Common myeloid progenitor, CD34-positive (primary cell): ENCODE results near the gene GNAZ.

Experiments used
- CTCF ChIA-PET: fragments of 350-600 bp; sonication (Branson Sonifier 250); formaldehyde crosslinking; loops from one replicate; lab custom pipeline; 2021; ENCODE audit warnings: antibody characterized with exemption; lab: Charles Lee
- POLR2A ChIA-PET: fragments of 350-600 bp; sonication (Branson Sonifier 250); formaldehyde crosslinking; loops from one replicate; lab custom pipeline; 2021; ENCODE audit warnings: antibody characterized with exemption; lab: Charles Lee
- DNase-seq, 3 donors: peaks; one replicate each; pipeline versions ENCODE4 v3.0.0 to v3.0.0-alpha.2; 2013
- H3K27ac ChIP-seq, 2 experiments: 1 replicate in 1 of 2; 2 replicates in 1 of 2; pipeline ENCODE4 v1.7.0; 2013; ENCODE audit warnings: inconsistent platforms in 2 of 2, low read length in 2 of 2, mild to moderate bottlenecking in 2 of 2, low read depth in 1 of 2, moderate library complexity in 1 of 2; ENCODE audit not compliant: severe bottlenecking in 2 of 2, insufficient read depth in 1 of 2, poor library complexity in 1 of 2
- H3K27me3 ChIP-seq, 5 experiments: replicated peaks in 2 of 5; 1 replicate in 3 of 5; 2 replicates in 2 of 5; pipeline versions ENCODE4 v1.6.1 to v1.7.0; 2013; ENCODE audit warnings: low read length in 4 of 5, mild to moderate bottlenecking in 2 of 5, moderate library complexity in 2 of 5, inconsistent platforms in 1 of 5; ENCODE audit not compliant: insufficient read depth in 5 of 5, control insufficient read depth in 4 of 5
- H3K36me3 ChIP-seq, 4 experiments: 1 replicate in 2 of 4; 2 replicates in 2 of 4; pipeline versions ENCODE4 v1.6.1 to v1.7.0; 2013; ENCODE audit warnings: low read length in 3 of 4, control low read depth in 1 of 4, mild to moderate bottlenecking in 1 of 4; ENCODE audit not compliant: control insufficient read depth in 4 of 4, insufficient read depth in 4 of 4
- H3K4me1 ChIP-seq, 4 experiments: 1 replicate in 3 of 4; 2 replicates in 1 of 4; pipeline versions ENCODE4 v1.6.1 to v1.7.1; 2013; ENCODE audit warnings: low read length in 3 of 4, mild to moderate bottlenecking in 3 of 4, control low read depth in 1 of 4, inconsistent platforms in 1 of 4, moderate library complexity in 1 of 4; ENCODE audit not compliant: control insufficient read depth in 4 of 4, insufficient read depth in 4 of 4; ENCODE audit errors: control extremely low read depth in 1 of 4
- H3K4me3 ChIP-seq, 7 experiments: 1 replicate in 4 of 7; 2 replicates in 3 of 7; pipeline versions ENCODE4 v1.5.1 to v1.7.0; 2013; ENCODE audit warnings: mild to moderate bottlenecking in 7 of 7, low read length in 6 of 7, moderate library complexity in 6 of 7, inconsistent platforms in 2 of 7, low read depth in 2 of 7, control low read depth in 1 of 7; ENCODE audit not compliant: insufficient read depth in 4 of 7, control insufficient read depth in 1 of 7; ENCODE audit errors: extremely low read depth in 1 of 7
- H3K9me3 ChIP-seq, 5 experiments: 1 replicate in 4 of 5; 2 replicates in 1 of 5; pipeline versions ENCODE4 v1.6.1 to v1.7.1; 2013; ENCODE audit warnings: low read length in 4 of 5, mild to moderate bottlenecking in 2 of 5, inconsistent platforms in 1 of 5, low read depth in 1 of 5, moderate library complexity in 1 of 5; ENCODE audit not compliant: control insufficient read depth in 4 of 5, insufficient read depth in 2 of 5; ENCODE audit errors: control extremely low read depth in 1 of 5
- whole genome bisulfite sequencing: methylation state at CpG from one replicate; pipeline ENCODE4 v1.1.5; 2013; ENCODE audit not compliant: insufficient coverage; 5-methylcytosine and 5-hydroxymethylcytosine counted together

GNAZ gene

DNA sequence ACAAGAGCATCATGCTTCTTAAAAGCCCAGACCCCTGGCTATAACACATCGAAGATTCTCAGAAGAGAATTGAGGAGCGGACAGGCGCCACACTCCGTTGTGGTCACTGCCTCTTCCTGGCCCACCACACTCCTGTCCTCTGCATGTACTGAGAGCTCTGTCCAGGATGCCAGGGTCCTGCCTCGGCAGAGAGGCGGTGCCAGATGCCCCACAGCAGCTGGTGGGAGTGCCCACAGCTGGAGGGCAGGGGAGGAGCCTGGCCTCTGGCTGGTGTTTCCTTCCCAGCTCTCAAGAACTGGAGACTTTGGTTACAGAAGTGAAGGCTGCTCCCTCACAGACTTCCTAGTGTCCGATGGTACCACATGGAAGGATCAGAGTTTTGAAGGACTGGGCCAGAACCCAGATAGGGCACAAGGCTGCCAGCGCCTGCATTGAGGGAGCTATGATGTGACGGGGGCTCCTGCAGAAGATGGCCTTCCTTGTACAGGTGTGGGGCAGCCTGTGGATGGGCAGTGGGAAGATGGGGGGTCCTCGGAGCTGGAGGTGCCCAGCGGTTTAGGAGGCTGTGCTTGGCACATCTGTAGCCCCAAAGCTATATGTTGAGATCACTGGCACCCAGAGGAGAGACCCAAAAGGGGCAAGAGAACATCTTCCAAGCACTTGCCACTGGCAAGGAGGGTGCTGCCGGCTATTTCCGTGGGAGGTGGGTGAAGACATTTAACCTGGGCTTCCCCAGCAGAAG, 52.1 kb downstream of the GNAZ start:
- Histone ChIP-seq H3K4me1 (peaks cover 0 to 6% (median 4%) of the 10 kb centered on the region in 4 experiments), H3K27ac (no peak overlapping the region), H3K36me3 (no peaks in the 10 kb centered on the region), H3K4me3 (no peak overlapping the region), H3K27me3 (no peaks in the 10 kb centered on the region), H3K9me3 (no peaks in the 10 kb centered on the region)
- POLR2A ChIA-PET: interaction anchor here (0.6 to 1.0 kb wide), 2 partner anchors 180 to 420 kb away, joined by 3 read pairs; no protein-coding TSS in a partner anchor
- CTCF ChIA-PET: interaction anchor here (0.6 to 22.0 kb wide), 8 partner anchors 9 to 402 kb away, joined by 3 to 470 read pairs (median 3); no protein-coding TSS in a partner anchor
- WGBS: 84% methylated on average over 10 of the region's 13 CpGs
- peak in 2 of 3 donors; percentile 5 to 20 for DNase-seq

DNA sequence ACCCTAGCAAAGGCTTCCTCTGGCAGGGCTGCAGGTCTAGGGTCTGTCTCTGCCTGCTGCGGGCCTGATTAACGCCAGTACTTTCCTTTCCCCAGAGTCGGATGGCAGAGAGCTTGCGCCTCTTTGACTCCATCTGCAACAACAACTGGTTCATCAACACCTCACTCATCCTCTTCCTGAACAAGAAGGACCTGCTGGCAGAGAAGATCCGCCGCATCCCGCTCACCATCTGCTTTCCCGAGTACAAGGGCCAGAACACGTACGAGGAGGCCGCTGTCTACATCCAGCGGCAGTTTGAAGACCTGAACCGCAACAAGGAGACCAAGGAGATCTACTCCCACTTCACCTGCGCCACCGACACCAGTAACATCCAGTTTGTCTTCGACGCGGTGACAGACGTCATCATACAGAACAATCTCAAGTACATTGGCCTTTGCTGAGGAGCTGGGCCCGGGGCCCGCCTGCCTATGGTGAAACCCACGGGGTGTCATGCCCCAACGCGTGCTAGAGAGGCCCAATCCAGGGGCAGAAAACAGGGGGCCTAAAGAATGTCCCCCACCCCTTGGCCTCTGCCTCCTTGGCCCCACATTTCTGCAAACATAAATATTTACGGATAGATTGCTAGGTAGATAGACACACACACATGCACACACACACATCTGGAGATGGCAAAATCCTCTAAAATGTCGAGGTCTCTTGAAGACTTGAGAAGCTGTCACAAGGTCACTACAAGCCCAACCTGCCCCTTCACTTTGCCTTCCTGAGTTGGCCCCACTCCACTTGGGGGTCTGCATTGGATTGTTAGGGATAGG, 52.9 kb downstream of the GNAZ start:
- ChIA-PET POLR2A (interaction anchor here (0.6 kb wide), 1 partner anchor 179 kb away, joined by 3 read pairs; no protein-coding TSS in a partner anchor), CTCF (interaction anchor here (1.4 to 22.0 kb wide), 3 partner anchors 15 to 403 kb away, joined by 3 to 470 read pairs (median 3); no protein-coding TSS in a partner anchor)
- 96% methylated on average over 21 of the region's 26 CpGs for WGBS

DNA sequence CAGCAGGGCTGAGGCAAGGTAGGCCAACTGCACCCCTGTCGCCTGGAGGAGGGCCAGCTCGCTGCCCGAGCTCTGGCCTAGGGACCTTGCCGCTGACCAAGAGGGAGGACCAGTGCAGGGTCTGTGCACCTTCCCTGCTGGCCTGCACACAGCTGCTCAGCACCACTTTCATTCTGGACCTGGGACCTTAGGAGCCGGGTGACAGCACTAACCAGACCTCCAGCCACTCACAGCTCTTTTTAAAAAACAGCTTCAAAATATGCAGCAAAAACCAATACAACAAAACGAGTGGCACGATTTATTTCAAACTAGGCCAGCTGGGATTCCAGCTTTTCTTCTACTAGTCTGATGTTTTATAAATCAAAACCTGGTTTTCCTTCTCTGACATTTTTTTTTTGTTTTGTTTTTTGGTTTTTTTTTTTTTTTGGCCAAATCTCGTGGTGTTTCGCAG, 53.5 kb downstream of the GNAZ start:
- ChIA-PET POLR2A (no interaction called here), CTCF (interaction anchor here (1.7 to 22.0 kb wide), 2 partner anchors 166 to 403 kb away, joined by 3 to 470 read pairs; no protein-coding TSS in a partner anchor)
- DNase-seq: no peak
- H3K4me3 ChIP-seq: no peak overlapping the region
- no peak overlapping the region for H3K27ac ChIP-seq
- WGBS: 83% methylated on average over 6 of the region's 9 CpGs
- peaks cover 0 to 9% (median 4%) of the 10 kb centered on the region in 4 experiments for H3K4me1 ChIP-seq
- H3K36me3 ChIP-seq: no peaks in the 10 kb centered on the region
- H3K27me3 ChIP-seq: no peaks in the 10 kb centered on the region
- no peaks in the 10 kb centered on the region for H3K9me3 ChIP-seq

More for the DNA sequence above, 52.9 kb downstream of the GNAZ start:
- Histone ChIP-seq H3K27ac (no peak overlapping the region), H3K27me3 (no peaks in the 10 kb centered on the region), H3K36me3 (no peaks in the 10 kb centered on the region), H3K4me1 (peaks cover 0 to 8% (median 4%) of the 10 kb centered on the region in 4 experiments), H3K4me3 (no peak overlapping the region), H3K9me3 (no peaks in the 10 kb centered on the region)
- DNase-seq: no peak

DNA sequence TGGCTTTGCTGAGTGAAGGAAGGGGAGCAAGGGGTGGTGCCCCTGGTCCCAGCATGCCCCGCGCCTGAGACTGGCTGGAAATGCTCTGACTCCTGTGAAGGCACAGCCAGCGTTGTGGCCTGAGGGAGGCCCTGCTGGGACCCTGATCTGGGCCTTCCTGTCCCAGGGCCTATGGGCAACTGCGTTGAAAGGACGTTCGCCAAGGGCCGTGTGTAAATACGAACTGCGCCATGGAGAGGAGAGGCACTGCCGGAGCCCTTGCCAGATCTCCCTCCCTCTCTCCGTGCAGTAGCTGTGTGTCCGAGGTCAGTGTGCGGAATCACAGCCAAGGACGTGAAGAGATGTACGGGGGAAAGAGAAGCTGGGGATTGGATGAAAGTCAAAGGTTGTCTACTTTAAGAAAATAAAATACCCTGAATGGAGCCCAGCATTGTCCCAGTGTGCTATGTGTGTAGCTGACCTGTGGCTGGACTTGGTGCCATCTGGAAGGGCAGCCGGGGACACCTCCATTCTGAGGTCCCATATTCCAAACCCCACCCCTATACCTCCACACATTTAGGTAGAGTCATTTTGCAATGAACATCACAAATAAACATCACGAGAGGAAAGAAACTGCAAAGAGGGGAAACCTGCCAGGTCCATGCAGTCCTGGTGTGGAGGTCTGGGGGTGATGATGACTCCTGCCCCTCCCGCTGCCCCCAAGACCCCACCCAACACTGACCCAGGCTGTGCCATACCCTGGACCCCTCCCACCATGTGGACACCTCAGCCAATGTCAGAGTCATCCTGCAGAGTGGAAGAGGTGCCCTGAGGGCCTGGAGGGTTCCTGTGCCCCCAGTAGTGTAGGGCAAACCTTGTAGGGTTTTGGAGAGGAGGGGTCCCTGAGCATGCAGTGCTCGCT, 54.5 kb downstream of the GNAZ start:
- 90% methylated on average over 12 of the region's 19 CpGs for WGBS
- Histone ChIP-seq H3K36me3 (no peaks in the 10 kb centered on the region), H3K9me3 (no peaks in the 10 kb centered on the region), H3K4me1 (peaks cover 0 to 4% (median 0%) of the 10 kb centered on the region in 4 experiments), H3K27me3 (no peaks in the 10 kb centered on the region), H3K27ac (no peak overlapping the region), H3K4me3 (no peak overlapping the region)
- ChIA-PET POLR2A (no interaction called here), CTCF (interaction anchor here (22.0 kb wide), 1 partner anchor 167 kb away, joined by 470 read pairs; no protein-coding TSS in a partner anchor)
- DNase-seq: no peak

DNA sequence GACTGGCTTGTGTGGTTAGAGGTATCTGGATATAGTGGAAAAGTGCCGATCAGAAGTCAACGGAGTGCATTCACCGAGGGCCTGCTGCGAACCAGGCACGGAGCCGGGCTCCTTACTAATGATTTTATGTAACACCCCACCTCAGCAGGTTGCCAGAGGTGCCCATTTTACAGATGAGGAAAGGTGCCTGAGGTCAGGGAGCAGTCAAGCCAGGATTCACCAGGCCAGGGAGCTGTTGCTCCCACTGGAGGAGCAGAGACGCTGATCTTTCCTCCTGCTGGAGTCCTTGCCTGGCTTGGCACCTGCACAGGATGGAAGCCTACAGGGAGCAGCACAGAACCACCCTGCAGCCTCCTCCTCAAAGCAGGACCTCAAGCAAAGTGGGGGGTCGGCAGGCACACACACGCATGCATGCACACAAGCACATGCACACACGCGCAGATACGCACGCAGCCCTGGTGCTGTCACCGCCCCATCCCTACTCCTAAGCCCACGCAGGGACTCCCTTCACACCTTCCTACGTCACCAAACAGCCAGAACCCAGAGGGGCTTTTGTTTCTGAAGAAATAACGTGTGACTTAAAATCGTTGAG, 55.3 kb downstream of the GNAZ start:
- ChIA-PET POLR2A (no interaction called here), CTCF (interaction anchor here (22.0 kb wide), 1 partner anchor 168 kb away, joined by 470 read pairs; no protein-coding TSS in a partner anchor)
- DNase-seq: no peak
- 94% methylated on average over 18 of the region's 18 CpGs for WGBS
- H3K27me3 ChIP-seq: no peaks in the 10 kb centered on the region
- H3K36me3 ChIP-seq: no peaks in the 10 kb centered on the region
- H3K4me1 ChIP-seq: peaks cover 0 to 3% (median 0%) of the 10 kb centered on the region in 4 experiments
- no peaks in the 10 kb centered on the region for H3K9me3 ChIP-seq
- no peak overlapping the region for H3K27ac ChIP-seq
- no peak overlapping the region for H3K4me3 ChIP-seq
